HG03469 (cell line): ENCODE data around the gene HCAR2.
"Not testable (repeated sequence)": the region's sequence is repeated elsewhere in the genome, so short reads cannot be mapped to it uniquely, and the experiment has no call there.

Experiments used
- ATAC-seq: cut with Tn5 transposase; IDR thresholded peaks from one replicate; pipeline ENCODE4 v1.9.1; 2021; ENCODE audit warnings: mild to moderate bottlenecking, moderate library complexity, moderate number of reproducible peaks; ENCODE audit not compliant: unreplicated experiment

The HCAR2 gene

GRCh38 chr12:122702890-122703611 lies at the start of gene HCAR2:
Gene HCAR2, minus strand, starts transcription at chr12:122703357. Its CDS starts 74 bp downstream, at chr12:122703283.
- ATAC-seq, result not testable (repeated sequence)

GRCh38 chr12:122752464-122753318 lies 49.5 kb upstream of the HCAR2 start, which contains the start of gene DENR:
Gene DENR, plus strand, starts transcription at chr12:122752824. Its CDS starts 878 bp downstream, at chr12:122753702.
- ATAC-seq, result peak; percentile 87

- not testable (repeated sequence) for ATAC-seq
These were observed 47.8 kb upstream of the HCAR2 start for GRCh38 chr12:122750781-122751515.

GRCh38 chr12:122749569-122750332 lies 46.6 kb upstream of the HCAR2 start:
- no peak for ATAC-seq

- ATAC-seq, result no peak
These were observed 44.3 kb upstream of the HCAR2 start for GRCh38 chr12:122747224-122748135.

GRCh38 chr12:122743895-122744525 lies 40.9 kb upstream of the HCAR2 start:
- ATAC-seq, result no peak

GRCh38 chr12:122740351-122740750 lies 37.2 kb upstream of the HCAR2 start:
- no peak for ATAC-seq

- ATAC-seq, result no peak
These were observed 35.4 kb upstream of the HCAR2 start for GRCh38 chr12:122738571-122738970.

- ATAC-seq, result no peak
These were observed 29.5 kb upstream of the HCAR2 start for GRCh38 chr12:122732611-122733010.

- no peak for ATAC-seq
These were observed 29.0 kb upstream of the HCAR2 start for GRCh38 chr12:122732170-122732569.

- ATAC-seq, result no peak
These were observed 27.3 kb upstream of the HCAR2 start, which contains the start of gene HCAR1 for GRCh38 chr12:122730215-122731014. Gene HCAR1, minus strand, starts transcription at chr12:122730844. Its CDS starts 505 bp downstream, at chr12:122730339.

- ATAC-seq, result no peak
These were observed 26.5 kb upstream of the HCAR2 start for GRCh38 chr12:122729583-122730214.

- ATAC-seq, result no peak
These were observed 23.0 kb upstream of the HCAR2 start for GRCh38 chr12:122726080-122726558.

- no peak for ATAC-seq
These were observed 22.4 kb upstream of the HCAR2 start for GRCh38 chr12:122725452-122726079.

- no peak for ATAC-seq
These were observed 21.6 kb upstream of the HCAR2 start for GRCh38 chr12:122724641-122725243.

GRCh38 chr12:122722387-122722786 lies 19.2 kb upstream of the HCAR2 start:
- no peak for ATAC-seq
